K562 (cell line): ENCODE measurements around the gene PRM2. TPM values are rescaled to one million over a fixed set of nuclear protein-coding genes. Genes with fewer than 3 reads are reported as not detected.
A peak's percentile ranks its signal among the peaks of the same experiment; 100 is the strongest.

ENCODE experiments used
- ATAC-seq: fragments of 200-7000 bp; cut with Tn5 transposase; 3 replicates; pipeline ENCODE4 v1.9.1; 2020; ENCODE audit warnings: moderate library complexity
- BruUV-seq: library from RNA; stranded (reverse); fragments of 400-500 nt; replicated peaks from 2 replicates; lab custom pipeline; 2021; lab: Mats Ljungman, UMichigan
- CTCF ChIA-PET: fragments of 300-600 bp; formaldehyde crosslinking; extraction: SDS; loops from one replicate; lab custom pipeline; 2021; ENCODE audit warnings: low intra/inter-chr PET ratio; lab: Yijun Ruan, JAX
- POLR2A ChIA-PET: fragments of 300-600, 350-650 bp; sonication (Branson Sonifier 250); formaldehyde crosslinking; extraction: SDS; loops from one replicate; lab custom pipeline; 2021; ENCODE audit warnings: antibody characterized with exemption, inconsistent platforms; lab: Yijun Ruan, JAX
- DNase-seq, 4 experiments: peaks; one replicate each; pipeline versions ENCODE4 v3.0.0 to v3.0.0-alpha.2; 2011 to 2018; ENCODE audit warnings: low spot score in 3 of 4, mixed read lengths in 3 of 4; ENCODE audit errors: extremely low read depth in 1 of 4
- FAIRE-seq: peaks from 2 replicates; lab custom pipeline; 2011; peaks lifted over from hg19 to GRCh38; lab: Jason Lieb, UNC
- H2AFZ ChIP-seq: 2 replicates; pipeline ENCODE4 v1.6.0; 2011; ENCODE audit warnings: low read depth, low read length, control low read depth, inconsistent platforms
- H3K27ac ChIP-seq: fragments of 200-600 bp; 3 replicates; pipeline ENCODE4 v1.8.0; 2011; ENCODE audit warnings: low read depth, mild to moderate bottlenecking, control low read depth, inconsistent platforms, low read length, moderate library complexity, mixed read lengths; ENCODE audit errors: extremely low read depth
- H3K27me3 ChIP-seq, 2 experiments: fragments of 300-600 bp in 1 of 2; 2 replicates in 1 of 2; 3 replicates in 1 of 2; pipeline versions ENCODE4 v1.6.0 to v1.8.0; 2011; ENCODE audit warnings: inconsistent platforms in 2 of 2, low read length in 2 of 2, mild to moderate bottlenecking in 1 of 2, mixed read lengths in 1 of 2, moderate library complexity in 1 of 2; ENCODE audit not compliant: control insufficient read depth in 2 of 2, insufficient read depth in 2 of 2
- H3K36me3 ChIP-seq: fragments of 300-600 bp; 3 replicates; pipeline ENCODE4 v1.8.0; 2011; ENCODE audit warnings: mild to moderate bottlenecking, low read length, inconsistent platforms; ENCODE audit not compliant: control insufficient read depth, insufficient read depth
- H3K4me1 ChIP-seq, 2 experiments: fragments of 200-600 bp in 1 of 2; replicated peaks in 1 of 2; 2 replicates in 1 of 2; 3 replicates in 1 of 2; pipeline versions ENCODE4 v1.5.1 to v1.8.0; 2011; ENCODE audit warnings: inconsistent platforms in 2 of 2, low read length in 2 of 2, mild to moderate bottlenecking in 1 of 2, mixed read lengths in 1 of 2, moderate library complexity in 1 of 2; ENCODE audit not compliant: control insufficient read depth in 2 of 2, insufficient read depth in 2 of 2
- H3K4me2 ChIP-seq: 2 replicates; pipeline ENCODE4 v1.6.1; 2011; ENCODE audit warnings: low read length, control low read depth, inconsistent platforms, mixed read lengths; ENCODE audit not compliant: insufficient read depth
- H3K4me3 ChIP-seq: fragments of 200-600 bp; sonication (generic), shearing (Covaris generic); 2 replicates; pipeline ENCODE4 v1.5.1; 2016; ENCODE audit warnings: control low read depth, inconsistent platforms
- H3K79me2 ChIP-seq: fragments of 200-600 bp; 3 replicates; pipeline ENCODE4 v1.8.0; 2011; ENCODE audit warnings: low read length, inconsistent platforms; ENCODE audit not compliant: control insufficient read depth, insufficient read depth
- H3K9ac ChIP-seq, 2 experiments: 2 replicates each; pipeline versions ENCODE4 v1.6.0 to v1.6.1; 2011; ENCODE audit warnings: low read depth in 2 of 2, low read length in 2 of 2, control low read depth in 1 of 2, inconsistent platforms in 1 of 2, mild to moderate bottlenecking in 1 of 2, mixed read lengths in 1 of 2; ENCODE audit not compliant: insufficient read depth in 1 of 2
- H3K9me1 ChIP-seq: one replicate; pipeline ENCODE4 v1.6.0; 2011; ENCODE audit warnings: inconsistent platforms, mild to moderate bottlenecking, low read length, moderate library complexity; ENCODE audit not compliant: control insufficient read depth, insufficient read depth
- H3K9me3 ChIP-seq: replicated peaks from 2 replicates; pipeline ENCODE4 v1.5.1; 2011; ENCODE audit warnings: low read depth, low read length, inconsistent platforms; ENCODE audit not compliant: control insufficient read depth, insufficient read depth
- H4K20me1 ChIP-seq: replicated peaks from 2 replicates; pipeline ENCODE4 v1.6.1; 2011; ENCODE audit warnings: low read length, inconsistent platforms, mixed read lengths; ENCODE audit not compliant: control insufficient read depth, insufficient read depth
- BCOR ChIP-seq: fragments of 450-650 bp; IDR thresholded peaks from 2 replicates; pipeline ENCODE4 v1.6.1; 2016
- BRD4 ChIP-seq: fragments of 200-600 bp; sonication (generic); IDR thresholded peaks from 2 replicates; pipeline ENCODE4 v1.6.1; 2017; ENCODE audit warnings: inconsistent platforms
- CBFB ChIP-seq: sonication (generic); formaldehyde crosslinking; IDR thresholded peaks from 2 replicates; pipeline ENCODE4 v1.4.0; 2020; ENCODE audit warnings: mild to moderate bottlenecking, missing genetic modification reagents
- CBX2 ChIP-seq: fragments of 200-600 bp; sonication (generic); IDR thresholded peaks from one replicate; pipeline ENCODE4 v1.6.1; 2012; ENCODE audit warnings: mild to moderate bottlenecking, low read length, inconsistent platforms; ENCODE audit not compliant: insufficient read depth, poor library complexity, severe bottlenecking
- FOSL1 ChIP-seq: fragments of 200-800 bp; sonication (Bioruptor generic); conservative IDR thresholded peaks from 2 replicates; pipeline ENCODE4 v1.6.1; 2016; ENCODE audit warnings: missing genetic modification characterization, missing compliant biosample characterization
- FOXK2 ChIP-seq, 2 experiments: fragments of 450-650 bp; IDR thresholded peaks in 1 of 2; conservative IDR thresholded peaks in 1 of 2; 2 replicates each; pipeline ENCODE4 v1.6.1; 2016; ENCODE audit warnings: low read depth in 2 of 2, mild to moderate bottlenecking in 1 of 2
- HNRNPL ChIP-seq: fragments of 200-400 bp; formaldehyde crosslinking; IDR thresholded peaks from 2 replicates; pipeline ENCODE4 v1.6.1; 2017; ENCODE audit warnings: low read depth, mild to moderate bottlenecking, low read length
- KAT8 ChIP-seq: fragments of 450-650 bp; IDR thresholded peaks from 2 replicates; pipeline ENCODE4 v1.6.1; 2016; ENCODE audit warnings: low read depth, mild to moderate bottlenecking
- KDM1A ChIP-seq, 2 experiments: fragments of 450-650 bp; IDR thresholded peaks; 2 replicates each; pipeline ENCODE4 v1.6.1; 2016; ENCODE audit warnings: mild to moderate bottlenecking in 2 of 2
- MAFF ChIP-seq: IDR thresholded peaks from 2 replicates; pipeline ENCODE4 v1.6.1; 2012; ENCODE audit warnings: low read length, improper control_type of control experiment
- MBD2 ChIP-seq: sonication (generic); IDR thresholded peaks from 2 replicates; pipeline ENCODE4 v1.6.1; 2016; ENCODE audit warnings: low read depth, borderline replicate concordance
- NBN ChIP-seq: fragments of 450-650 bp; IDR thresholded peaks from 2 replicates; pipeline ENCODE4 v1.6.1; 2016; ENCODE audit warnings: low read depth, mild to moderate bottlenecking
- NELFE ChIP-seq: IDR thresholded peaks from 2 replicates; pipeline ENCODE4 v1.6.1; 2011; ENCODE audit warnings: mild to moderate bottlenecking; ENCODE audit not compliant: insufficient read depth, insufficient read length
- PHTF2 ChIP-seq: fragments of 250-450 bp; sonication (Bioruptor Pico); IDR thresholded peaks from 2 replicates; pipeline ENCODE4 v1.5.0; 2021; ENCODE audit warnings: mild to moderate bottlenecking
- POLR2B ChIP-seq: fragments of 450-650 bp; IDR thresholded peaks from 2 replicates; pipeline ENCODE4 v1.6.1; 2018; ENCODE audit warnings: low read depth; ENCODE audit not compliant: partially characterized antibody
- PTTG1 ChIP-seq: fragments of 450-650 bp; IDR thresholded peaks from 2 replicates; pipeline ENCODE4 v1.6.1; 2016; ENCODE audit warnings: low read depth, mild to moderate bottlenecking, missing genetic modification characterization, missing compliant biosample characterization
- SMAD3 ChIP-seq: fragments of 450-650 bp; formaldehyde crosslinking; conservative IDR thresholded peaks from 2 replicates; pipeline ENCODE4 v1.4.0; 2020; ENCODE audit warnings: mild to moderate bottlenecking
- ZFP36 ChIP-seq: fragments of 150-350 bp; IDR thresholded peaks from 2 replicates; pipeline ENCODE4 v1.6.1; 2018; ENCODE audit warnings: low read length, low read depth; ENCODE audit not compliant: partially characterized antibody
- WGBS: fragments of 100-300 bp; shearing (Covaris generic); methylation state at CpG from one replicate; pipeline ENCODE4 v1.1.6; 2016; ENCODE audit warnings: low coverage, mixed read lengths; ENCODE audit not compliant: insufficient coverage; ENCODE audit errors: missing lambda C conversion rate; 5-methylcytosine and 5-hydroxymethylcytosine counted together
- in situ Hi-C: fragments of 300-500 bp; cut with MboI; formaldehyde crosslinking; loops from 4 replicates; pipeline ENCODE4 v1.15.0; 2018; ENCODE audit warnings: inconsistent platforms, mixed read lengths
- intact Hi-C: fragments of 100-400 bp; cut with micrococcal nuclease; formaldehyde crosslinking; loops from 2 replicates; pipeline ENCODE4 v1.14.2; 2022
- polyA plus RNA-seq, 8 experiments: library from polyadenylated mRNA; depleted of rRNA in 4 of 8; stranded (reverse) in 5 of 8; unstranded in 3 of 8; fragments of >200 nt; fragmentation: Nextera tagmentation in 2 of 8; fragmentation: Illumina TruSeq in 1 of 8; extraction: Ambion mirVana in 2 of 8; extraction: Trizol in 1 of 8; gene quantifications; 2 replicates each; pipeline versions ENCODE4 v1.2.1 to v1.2.3, GENCODE V29; 2011 to 2014; ENCODE audit warnings: inconsistent platforms in 1 of 8, missing spikeins in 1 of 8
- total RNA-seq, 7 experiments: library from RNA; depleted of rRNA in 6 of 7; stranded (reverse); fragments of >200 nt in 6 of 7; fragmentation: Illumina TruSeq in 2 of 7; extraction: Trizol in 2 of 7; gene quantifications; 2 replicates each; pipeline versions ENCODE4 v1.2.1 to v1.2.3, GENCODE V29; 2011 to 2021; ENCODE audit warnings: low replicate concordance in 1 of 7

The PRM2 gene
- total and polyA plus RNA-seq, 9 of the 15 experiments (the other 6 are each of a cell fraction or from before 2014, with no cell fraction given), result not detected

- TF ChIP-seq KAT8, result no peak
- no peak for TF ChIP-seq CBFB
- Histone ChIP-seq H3K79me2 (no peaks in the 10 kb centered on the region), H3K4me1 (peaks cover 0 to 13% of the 10 kb centered on the region in 2 experiments; a peak in 2 of 5 replicates), H3K4me2 (no peak within 1 kb of the TSS), H3K9ac (no peak within 1 kb of the TSS), H3K27me3 (peaks cover 7 to 27% of the 10 kb centered on the region in 2 experiments; a peak in 4 of 5 replicates), H3K36me3 (no peaks in the 10 kb centered on the region), H3K27ac (no peak within 1 kb of the TSS), H3K9me1 (no peaks in the 10 kb centered on the region), H4K20me1 (no peaks in the 10 kb centered on the region), H3K9me3 (no peaks in the 10 kb centered on the region; the same call in 1 of the 2 replicates), H3K4me3 (no peak within 1 kb of the TSS), H2AFZ (no peak within 1 kb of the TSS)
- POLR2A ChIA-PET, result interaction anchor here (0.6 to 1.8 kb wide), 4 partner anchors 11 to 329 kb away, joined by 3 to 8 read pairs (median 3); partner anchors contain the start of gene SOCS1
- 29% methylated on average over 10 of the region's 11 CpGs for WGBS
- in situ Hi-C loops, result no loop called here
- CTCF ChIA-PET, result no interaction called here
- no peak for ATAC-seq
- DNase-seq, result no peak
- BruUV-seq, result no TSS peak
- intact Hi-C loops, result no loop called here
- FAIRE-seq, result no peak
Observed at GRCh38 chr16:11268921-11269375, 7.3 kb downstream of the PRM2 start, which contains the start of gene TNP2. Gene TNP2, minus strand, starts transcription at chr16:11269325. Its CDS starts 63 bp downstream, at chr16:11269262.

GRCh38 chr16:11265124-11265523, 11.2 kb downstream of the PRM2 start:
- Histone ChIP-seq H3K4me1 (peaks cover 0 to 6% of the 10 kb centered on the region in 2 experiments; a peak in 2 of 5 replicates), H3K4me2 (no peak overlapping the region), H3K9ac (no peak overlapping the region), H3K9me1 (no peaks in the 10 kb centered on the region), H3K4me3 (no peak overlapping the region), H3K9me3 (no peaks in the 10 kb centered on the region; the same call in 1 of the 2 replicates), H3K27me3 (peaks cover 7 to 40% of the 10 kb centered on the region in 2 experiments; a peak in 4 of 5 replicates), H3K36me3 (no peaks in the 10 kb centered on the region), H3K79me2 (no peaks in the 10 kb centered on the region), H2AFZ (no peak overlapping the region), H4K20me1 (0 out of 2 replicates have a peak, but pooled peaks cover 1% of the 10 kb centered on the region), H3K27ac (no peak overlapping the region)
- 14% methylated on average over 7 of the region's 7 CpGs for WGBS
- in situ Hi-C loops (no loop called here), intact Hi-C loops (no loop called here)
- DNase-seq (no peak), FAIRE-seq (no peak), ATAC-seq (no peak)
- CTCF ChIA-PET, result no interaction called here
- POLR2A ChIA-PET, result interaction anchor here (2.2 kb wide), 1 partner anchor 9 kb away, joined by 6 read pairs; the partner anchor contains the start of gene SOCS1
- BruUV-seq, result no TSS peak
- TF ChIP-seq BRD4, result no peak
- no peak for TF ChIP-seq PHTF2 (CRISPR knock-in tag)
- TF ChIP-seq BCOR, result peak; percentile 43; the same call in 1 of the 2 replicates
- TF ChIP-seq POLR2B, result no peak
- TF ChIP-seq MAFF, result no peak
- no peak for TF ChIP-seq ZFP36
- no peak for TF ChIP-seq NBN
- TF ChIP-seq FOXK2 (conservative IDR thresholded peaks at IDR 0.05 in 1 of 2, IDR thresholded peaks at IDR 0.05 in 1 of 2; ENCODE audit: low read depth in 2 of 2), result no peak
- TF ChIP-seq MBD2, result no peak
- no peak for TF ChIP-seq HNRNPL
- no peak for TF ChIP-seq PTTG1 (tag)
- TF ChIP-seq CBX2, result no peak
- TF ChIP-seq FOSL1 (tag), result no peak
- TF ChIP-seq KDM1A (IDR thresholded peaks at IDR 0.05), result peak; percentile 26 to 37; a peak in 2 of 4 replicates
- no peak for TF ChIP-seq SMAD3 (CRISPR knock-in tag)
- TF ChIP-seq NELFE, result no peak
